Activated CD4-positive, alpha-beta T cell treated with anti-CD3 and anti-CD28 coated beads for 1 hour (primary cell): ENCODE results near the gene SLC23A2.
"Not testable (repeated sequence)": the region's sequence is repeated elsewhere in the genome, so short reads cannot be mapped to it uniquely, and the experiment has no call there.

Source experiments
- DNase-seq: peaks from one replicate; pipeline ENCODE4 v3.0.0-alpha.2; 2020

SLC23A2 gene

DNA sequence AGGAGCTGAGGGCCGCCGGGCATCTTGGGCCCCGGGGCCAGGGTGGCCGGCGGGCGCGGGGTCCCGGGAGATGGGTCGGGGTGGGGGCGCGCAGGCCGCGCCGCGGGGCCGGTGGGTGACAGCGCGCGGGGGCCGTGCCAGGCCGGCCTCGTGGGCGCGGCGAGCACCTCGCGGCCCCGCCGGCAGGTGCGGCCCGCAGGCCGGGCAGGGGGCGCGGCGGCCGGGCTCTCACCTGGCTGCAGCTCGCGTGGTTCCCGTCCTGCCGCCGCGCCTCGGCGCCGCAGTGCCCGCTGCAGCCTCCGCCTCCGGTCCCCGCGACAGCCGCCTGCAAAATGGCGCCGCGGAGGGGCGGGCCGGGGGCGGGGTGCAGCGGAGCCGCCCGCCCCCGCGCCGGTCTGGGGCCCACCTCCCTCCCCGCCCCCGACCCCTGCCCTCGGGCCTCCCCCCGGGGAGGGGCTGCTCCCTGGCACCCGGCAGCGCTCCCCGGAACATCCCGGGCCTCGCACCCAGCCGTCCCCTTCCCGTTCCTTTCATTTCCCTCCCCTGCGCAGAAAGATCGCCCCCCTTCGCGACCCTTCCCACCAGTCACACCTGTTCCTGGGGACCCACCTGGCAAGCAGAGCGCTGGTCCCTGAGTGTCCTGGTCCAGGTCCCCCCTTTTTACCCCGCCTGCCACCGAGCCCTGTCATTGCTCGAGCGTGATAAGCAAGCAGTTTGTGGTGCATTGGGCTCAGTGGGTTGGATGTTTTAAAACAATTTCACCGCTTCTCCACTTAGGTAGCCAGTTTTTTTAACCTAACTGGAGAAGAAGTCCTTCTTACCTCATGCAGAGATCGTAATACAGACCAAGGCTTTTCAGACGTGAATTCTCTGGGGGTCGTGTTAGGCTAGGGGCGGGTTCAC lies at the start of gene SLC23A2:
Gene SLC23A2 (minus strand): TSS at position 337 of the 903 bp plus-strand sequence. CDS start 68,948 bp downstream, outside the sequence.
- DNase-seq = peak; percentile 49

GRCh38 chr20:5046656-5047339 lies 45.5 kb upstream of the SLC23A2 start:
- no peak for DNase-seq

DNA sequence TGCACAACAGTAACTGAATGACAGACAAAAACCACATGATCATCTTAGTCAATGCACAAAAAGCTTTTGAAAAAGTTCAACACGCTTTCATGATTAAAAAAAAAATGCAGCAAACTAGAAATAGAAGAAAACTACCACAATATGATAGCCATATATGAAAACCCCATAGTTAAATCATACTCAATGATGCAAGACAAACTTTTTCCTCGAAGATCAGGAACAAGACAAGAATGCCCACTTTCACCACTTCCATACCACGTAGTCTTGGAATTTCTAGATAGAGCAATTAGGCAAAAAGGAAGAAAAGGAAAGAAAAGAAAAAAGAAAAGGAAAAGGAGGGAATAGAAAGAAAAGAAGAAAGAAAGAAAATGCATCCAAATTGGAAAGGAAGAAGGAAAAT lies 44.6 kb upstream of the SLC23A2 start:
- no peak for DNase-seq

DNA sequence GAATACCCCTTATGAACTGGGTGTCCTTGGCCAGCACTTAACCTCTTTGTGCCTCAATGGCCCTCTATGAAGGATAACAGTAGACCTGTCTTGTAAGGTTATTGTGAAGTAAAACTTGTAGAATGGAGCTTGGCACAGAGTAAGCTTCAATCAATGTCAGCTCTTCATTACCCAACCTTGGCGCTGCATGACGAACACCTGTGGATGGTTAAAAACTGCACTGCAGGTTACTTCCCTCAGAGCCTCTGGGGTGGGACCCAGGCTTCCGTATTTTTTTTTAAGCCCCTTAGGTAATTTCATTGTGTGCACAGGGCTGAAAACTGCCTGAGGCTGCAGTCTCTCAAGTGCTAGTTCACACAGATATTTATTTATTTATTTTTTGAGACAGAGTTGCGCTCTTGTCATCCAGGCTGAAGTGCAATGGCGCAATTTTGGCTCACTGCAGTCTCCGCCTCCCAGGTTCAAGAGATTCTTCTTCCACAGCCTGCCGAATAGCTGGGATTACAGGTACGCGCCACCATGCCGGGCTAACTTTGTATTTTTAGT lies 42.8 kb upstream of the SLC23A2 start:
- DNase-seq = no peak

GRCh38 chr20:5041433-5041832 lies 40.1 kb upstream of the SLC23A2 start:
- DNase-seq = no peak

DNA sequence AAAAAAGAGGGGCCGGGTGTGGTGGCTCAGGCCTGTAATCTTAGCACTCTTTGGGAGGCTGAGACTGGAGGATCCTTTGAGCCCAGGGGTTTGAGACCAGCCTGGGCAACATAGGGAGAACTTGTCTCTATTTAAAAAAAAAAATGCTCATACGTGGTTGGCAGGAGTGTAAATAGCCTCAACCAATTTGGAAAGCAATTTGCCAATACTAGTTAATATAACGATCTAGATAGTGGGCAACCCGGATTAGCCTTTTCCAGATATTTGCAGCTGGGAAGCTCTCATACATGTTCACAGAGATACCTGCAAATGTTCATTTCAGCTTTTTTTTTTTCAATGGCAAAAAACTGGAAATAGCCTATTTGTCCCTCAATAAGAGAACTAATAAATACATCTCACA lies 39.0 kb upstream of the SLC23A2 start:
- no peak for DNase-seq

GRCh38 chr20:5039889-5040288 lies 38.6 kb upstream of the SLC23A2 start:
- DNase-seq = no peak

DNA sequence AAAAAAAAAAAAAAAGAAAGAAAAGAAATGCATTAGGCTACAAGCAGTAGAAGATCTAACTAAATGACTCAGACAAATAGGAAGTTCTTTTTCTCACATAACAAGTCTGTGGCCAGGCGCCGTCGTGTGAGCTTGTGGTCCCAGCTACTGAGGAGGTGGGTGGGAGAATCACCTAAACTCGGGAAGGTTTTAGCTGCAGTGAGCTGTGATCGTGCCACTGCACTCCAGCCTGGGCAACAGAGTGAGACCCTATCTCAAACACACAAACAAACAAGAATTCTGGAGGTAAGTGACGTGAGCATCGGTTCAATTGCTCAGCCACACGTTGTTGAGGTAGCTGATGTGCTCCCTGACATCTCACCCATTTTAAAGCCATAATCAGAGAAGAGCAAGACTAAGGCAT lies 37.9 kb upstream of the SLC23A2 start:
- peak; percentile 9 for DNase-seq

- no peak for DNase-seq
Measured at GRCh38 chr20:5036828-5037227, 35.5 kb upstream of the SLC23A2 start.

GRCh38 chr20:5035518-5035917 lies 34.2 kb upstream of the SLC23A2 start:
- DNase-seq = not testable (repeated sequence)

- DNase-seq = no peak
Measured at GRCh38 chr20:5033566-5033965, 32.3 kb upstream of the SLC23A2 start.

GRCh38 chr20:5031701-5032100 lies 30.4 kb upstream of the SLC23A2 start:
- DNase-seq = not testable (repeated sequence)

DNA sequence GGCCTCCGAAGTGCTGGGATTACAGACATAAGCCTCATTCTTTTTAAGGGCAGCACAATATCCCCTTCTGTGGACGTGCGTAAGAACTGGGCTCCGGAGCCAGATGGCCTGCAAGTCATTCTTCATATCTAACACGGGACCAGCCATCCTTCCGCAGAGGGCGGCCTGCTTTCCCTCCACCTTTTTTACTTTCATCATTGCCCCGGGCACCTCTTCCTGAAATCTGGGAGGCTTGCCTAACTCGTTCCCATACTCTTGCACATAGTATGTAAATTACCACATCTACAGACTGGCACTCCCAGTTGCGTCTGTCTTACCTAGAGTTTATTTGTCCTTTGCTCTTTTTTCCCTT lies 29.9 kb upstream of the SLC23A2 start:
- DNase-seq = no peak

DNA sequence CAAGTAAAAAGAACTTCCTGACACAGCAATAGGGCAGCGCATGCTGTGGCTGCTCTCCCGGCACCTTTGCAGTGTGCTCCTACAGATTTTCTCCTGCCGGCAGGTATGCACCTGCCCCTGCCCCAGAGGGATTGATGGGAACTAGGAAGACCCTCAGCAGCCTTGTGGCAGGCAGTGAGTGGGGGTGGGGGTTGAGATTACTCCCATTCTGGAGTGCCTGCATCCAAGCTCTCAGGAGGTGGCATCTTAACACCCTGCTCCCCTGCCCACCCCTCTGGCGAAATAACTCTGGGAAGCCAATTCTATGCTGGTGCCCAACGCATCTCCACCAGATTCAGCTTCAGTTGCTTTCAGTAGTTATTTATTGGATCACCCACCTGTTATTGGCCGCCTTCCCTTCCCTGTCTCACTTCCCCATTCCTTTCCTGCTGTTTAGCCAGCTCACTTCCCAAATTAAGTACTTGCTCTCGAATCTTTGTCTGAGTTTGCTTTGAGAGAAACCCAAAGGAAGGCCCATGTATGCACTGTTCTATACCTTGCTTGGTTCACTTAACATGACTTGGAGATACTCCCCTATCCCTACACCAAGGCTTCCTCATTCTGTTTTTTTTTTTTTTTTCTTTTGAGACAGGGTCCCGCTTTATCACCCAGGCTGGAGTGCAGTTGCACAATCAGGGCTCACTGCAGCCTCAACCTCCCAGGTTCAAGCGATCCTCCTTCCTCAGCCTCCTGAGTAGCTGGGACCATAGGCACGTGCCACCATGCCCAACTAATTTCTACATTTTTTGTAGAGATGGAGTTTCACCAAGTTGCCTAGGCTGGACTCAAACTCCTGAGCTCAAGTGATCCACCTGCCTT lies 29.3 kb upstream of the SLC23A2 start:
- DNase-seq = no peak

GRCh38 chr20:5028258-5029059 lies 27.1 kb upstream of the SLC23A2 start:
- DNase-seq = not testable (repeated sequence)

DNA sequence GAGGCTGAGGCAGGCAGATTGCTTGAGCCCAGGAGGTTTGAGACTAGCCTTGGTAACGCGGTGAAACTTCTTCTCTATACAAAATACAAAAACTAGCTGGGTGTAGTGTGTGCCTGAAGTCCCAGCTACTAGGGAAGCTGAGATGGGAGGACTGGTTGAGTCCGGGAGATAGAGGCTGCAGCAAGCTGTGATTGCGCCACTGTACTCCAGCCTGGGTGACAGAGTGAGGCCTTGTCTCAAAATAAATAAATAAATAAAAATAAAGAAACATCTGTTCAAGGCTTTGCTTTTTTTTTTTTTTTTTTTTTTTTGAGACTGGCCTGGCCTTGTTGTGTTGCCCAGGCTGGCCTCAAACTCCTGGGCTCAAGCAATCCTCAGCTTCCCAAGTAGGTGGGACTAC lies 23.7 kb upstream of the SLC23A2 start:
- no peak for DNase-seq

- DNase-seq = no peak
Measured at GRCh38 chr20:5024103-5024502, 22.8 kb upstream of the SLC23A2 start.

DNA sequence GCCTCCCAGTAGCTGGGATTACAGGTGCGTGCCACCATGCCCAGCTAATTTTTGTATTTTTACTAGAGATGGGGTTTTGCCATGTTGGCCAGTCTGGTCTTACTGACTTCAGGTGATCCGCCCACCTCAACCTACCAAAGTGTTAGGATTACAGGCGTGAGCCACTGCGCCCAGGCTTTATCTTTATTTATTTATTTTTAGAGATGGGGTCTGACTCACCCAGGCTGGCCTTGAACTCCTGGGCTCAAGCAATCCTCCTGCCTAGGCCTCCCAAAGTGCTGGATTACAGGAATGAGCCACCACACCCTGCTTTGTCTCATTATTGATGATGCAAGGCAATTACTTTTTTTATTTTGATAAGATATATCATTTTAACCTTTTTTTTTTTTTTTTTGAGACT lies 21.9 kb upstream of the SLC23A2 start:
- not testable (repeated sequence) for DNase-seq

DNA sequence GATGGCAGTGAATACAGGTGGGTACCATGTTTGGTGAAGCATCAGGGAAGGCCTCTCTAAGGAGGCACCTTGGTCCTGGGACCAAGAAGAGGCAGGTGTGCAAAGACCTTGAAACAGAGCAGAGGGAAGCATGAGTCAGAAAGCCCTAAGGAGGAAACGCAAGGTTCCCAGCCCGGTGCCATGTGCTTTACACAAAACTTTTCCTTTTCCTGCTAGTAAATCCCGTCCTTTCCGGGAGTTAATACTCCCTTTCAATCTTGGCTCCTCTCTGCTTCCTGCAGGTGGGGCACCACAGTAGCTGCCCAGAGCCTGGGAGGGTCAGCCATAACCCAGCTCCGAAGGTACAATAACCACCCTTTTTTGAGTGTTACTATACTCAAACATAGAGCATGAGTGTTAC lies 19.4 kb upstream of the SLC23A2 start:
- no peak for DNase-seq

DNA sequence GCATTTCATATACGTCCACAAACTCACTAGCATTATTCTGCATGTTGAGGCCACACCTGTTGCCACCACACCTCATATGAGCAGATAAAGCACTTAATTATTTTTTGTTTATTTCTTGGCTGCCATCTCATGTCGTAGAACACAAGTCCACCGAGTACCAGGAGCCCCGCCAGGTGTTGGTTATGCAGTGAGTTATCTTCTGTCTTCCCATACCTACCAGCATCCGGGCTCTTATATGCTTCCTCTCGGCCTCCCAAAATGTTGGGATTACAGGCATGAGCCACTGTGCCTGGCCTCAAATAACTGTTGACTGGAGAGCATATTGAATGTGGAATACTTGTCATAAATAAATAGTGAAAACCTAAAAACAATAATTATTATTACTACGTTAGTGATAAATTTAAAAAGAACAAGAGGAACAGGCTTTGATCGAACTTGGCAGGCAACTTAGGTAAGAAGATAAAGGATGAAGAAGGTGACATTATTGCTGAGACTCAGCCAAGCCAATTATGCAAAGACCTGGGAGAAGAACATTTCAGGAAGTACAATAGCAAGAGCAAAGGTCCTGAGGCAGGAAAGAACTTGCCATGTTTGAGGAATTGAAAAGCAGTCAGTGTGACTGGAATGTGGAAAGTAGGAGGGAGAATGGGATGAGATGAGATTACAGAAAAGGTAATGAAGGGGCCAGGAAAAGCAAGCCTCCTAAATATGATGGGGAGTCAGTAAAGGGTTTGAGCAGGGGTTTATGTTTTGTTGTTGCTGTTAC lies 12.6 kb upstream of the SLC23A2 start:
- no peak for DNase-seq

- no peak for DNase-seq
Measured at GRCh38 chr20:5008759-5009158, 7.4 kb upstream of the SLC23A2 start.
